Transverse colon (tissue), 4 donors: Measurements from ENCODE around the gene CHRNB1. TPM values are rescaled to one million over a fixed set of nuclear protein-coding genes. Genes with fewer than 3 reads are reported as not detected.
"Not testable (repeated sequence)": the region's sequence is repeated elsewhere in the genome, so short reads cannot be mapped to it uniquely, and the experiment has no call there.

Experiments used
- DNase-seq: peaks from one replicate; pipeline ENCODE4 v3.0.0-alpha.2; 2019
- H3K27ac ChIP-seq, 4 donors: fragments of 200-600 bp; sonication (generic); 2 replicates each; pipeline ENCODE4 v1.5.1; 2016 to 2018; ENCODE audit warnings: inconsistent platforms in 4 of 4
- H3K27me3 ChIP-seq: fragments of 200-600 bp; sonication (generic); 2 replicates; pipeline ENCODE4 v1.5.1; 2017; ENCODE audit warnings: inconsistent platforms
- H3K36me3 ChIP-seq, 4 donors: fragments of 200-600 bp; sonication (generic); 2 replicates each; pipeline ENCODE4 v1.5.1; 2017 to 2019; ENCODE audit warnings: inconsistent platforms in 4 of 4
- H3K4me1 ChIP-seq, 4 donors: fragments of 200-600 bp; sonication (generic); 2 replicates each; pipeline ENCODE4 v1.5.1; 2017 to 2020; ENCODE audit warnings: inconsistent platforms in 4 of 4
- H3K4me3 ChIP-seq, 4 donors: fragments of 200-600 bp; sonication (generic); 1 replicate in 1 of 4; 2 replicates in 3 of 4; pipeline versions ENCODE4 v1.5.1 to v1.6.1; 2017 to 2019; ENCODE audit warnings: inconsistent platforms in 4 of 4
- H3K9me3 ChIP-seq, 2 donors: fragments of 200-600 bp; sonication (generic); 2 replicates each; pipeline ENCODE4 v1.5.1; 2017 to 2019; ENCODE audit warnings: inconsistent platforms in 2 of 2
- CTCF ChIP-seq, 5 experiments: fragments of 200-600 bp in 3 of 5; fragments of 450-650 bp in 2 of 5; sonication (generic) in 3 of 5; IDR thresholded peaks; 1 replicate in 2 of 5; 2 replicates in 3 of 5; pipeline ENCODE4 v1.5.1; 2016 to 2017; ENCODE audit warnings: antibody characterized with exemption in 5 of 5, inconsistent platforms in 3 of 5, mild to moderate bottlenecking in 2 of 5, moderate library complexity in 1 of 5
- EP300 ChIP-seq: sonication (generic); formaldehyde crosslinking; IDR thresholded peaks from one replicate; pipeline ENCODE4 v1.6.1; 2017; ENCODE audit warnings: antibody characterized with exemption, low read depth
- POLR2A ChIP-seq: fragments of 450-650 bp; IDR thresholded peaks from one replicate; pipeline ENCODE4 v1.6.1; 2016; ENCODE audit warnings: antibody characterized with exemption, mild to moderate bottlenecking, moderate library complexity
- POLR2AphosphoS5 ChIP-seq, 3 donors: sonication (generic); formaldehyde crosslinking; IDR thresholded peaks; one replicate each; pipeline ENCODE4 v1.6.1; 2016; ENCODE audit warnings: antibody characterized with exemption in 3 of 3
- WGBS, 2 donors: methylation state at CpG; one replicate each; pipeline ENCODE4 v1.1.5; 2018; ENCODE audit warnings: low coverage in 1 of 2; 5-methylcytosine and 5-hydroxymethylcytosine counted together
- in situ Hi-C, 4 donors: fragments of 200-750 bp; cut with MboI; loops; one replicate each; pipeline versions ENCODE4 v1.15.0 to v1.15.1; 2017; ENCODE audit warnings: low sequenced_read_pairs in 3 of 4, low pct_ligation_motif_present in 1 of 4, low pct_unique_long_range_greater_than_20kb in 1 of 4
- intact Hi-C: fragments of 100-400 bp; cut with DNase I; formaldehyde crosslinking; loops from one replicate; pipeline ENCODE4 v1.15.1; 2023; ENCODE audit warnings: low total_unique reads
- total RNA-seq, 4 donors: library from RNA; depleted of rRNA; stranded (reverse); fragments of >200 nt; gene quantifications; one replicate each; pipeline ENCODE4 v1.1.0, GENCODE V29; 2016

The CHRNB1 gene
- total RNA-seq, 4 donors from 2014 or later = 5.8 to 10.3 (median 8.9) TPM; not detected in 1

GRCh38 chr17:7468804-7469389, 24.0 kb downstream of the CHRNB1 start:
- peaks cover 0 to 22% (median 9%) of the 10 kb centered on the region in 4 donors for H3K4me1 ChIP-seq
- WGBS, 2 donors = 83% methylated on average over 12 of the region's 12 CpGs; no CpG with 5 or more reads in 1 of the 2 donors
- H3K36me3 ChIP-seq = no peaks in the 10 kb centered on the region
- H3K9me3 ChIP-seq = no peaks in the 10 kb centered on the region
- TF ChIP-seq CTCF (IDR thresholded peaks at IDR 0.05) = no peak
- H3K4me3 ChIP-seq = no peak overlapping the region
- intact Hi-C loops = no loop called here
- in situ Hi-C loops = no loop called here
- DNase-seq = no peak
- no peak overlapping the region for H3K27ac ChIP-seq
- H3K27me3 ChIP-seq = no peaks in the 10 kb centered on the region

GRCh38 chr17:7469843-7470242, 25.0 kb downstream of the CHRNB1 start:
- H3K27ac ChIP-seq, H3K4me3 ChIP-seq, H3K27me3 ChIP-seq, in situ Hi-C loops, H3K9me3 ChIP-seq, intact Hi-C loops, H3K36me3 ChIP-seq, DNase-seq: not testable (repeated sequence)
- peaks cover 0 to 22% (median 9%) of the 10 kb centered on the region in 4 donors for H3K4me1 ChIP-seq
- 86 to 93% methylated on average over 10 to 12 of the region's 12 CpGs for WGBS, 2 donors

- H3K4me1 ChIP-seq = peaks cover 2 to 28% (median 11%) of the 10 kb centered on the region in 4 donors
- WGBS, 2 donors = 79% methylated on average over 8 of the region's 8 CpGs; no CpG with 5 or more reads in 1 of the 2 donors
- intact Hi-C loops = not testable (repeated sequence)
These were observed 25.7 kb downstream of the CHRNB1 start for GRCh38 chr17:7470457-7470973.

GRCh38 chr17:7471729-7472128, 26.9 kb downstream of the CHRNB1 start:
- H3K36me3 ChIP-seq = no peaks in the 10 kb centered on the region
- H3K9me3 ChIP-seq = no peaks in the 10 kb centered on the region
- 83 to 90% methylated on average over 2 of the region's 2 CpGs for WGBS, 2 donors
- H3K4me1 ChIP-seq = peaks cover 13 to 34% (median 20%) of the 10 kb centered on the region in 4 donors
- H3K4me3 ChIP-seq = no peak overlapping the region
- H3K27me3 ChIP-seq = no peaks in the 10 kb centered on the region
- intact Hi-C loops (no loop called here), in situ Hi-C loops (no loop called here)
- DNase-seq = no peak
- H3K27ac ChIP-seq = no peak overlapping the region
- no peak for TF ChIP-seq POLR2A
- no peak for TF ChIP-seq CTCF (IDR thresholded peaks at IDR 0.05)
- no peak for TF ChIP-seq EP300
- TF ChIP-seq POLR2AphosphoS5 (IDR thresholded peaks at IDR 0.05) = no peak

More at GRCh38 chr17:7470457-7470973, 25.7 kb downstream of the CHRNB1 start:
- H3K36me3 ChIP-seq, H3K27me3 ChIP-seq, H3K9me3 ChIP-seq, H3K27ac ChIP-seq, DNase-seq, in situ Hi-C loops, H3K4me3 ChIP-seq: not testable (repeated sequence)

- intact Hi-C loops, H3K27me3 ChIP-seq, H3K36me3 ChIP-seq, H3K4me3 ChIP-seq, DNase-seq, in situ Hi-C loops, H3K9me3 ChIP-seq: not testable (repeated sequence)
- WGBS, 2 donors = 90 to 100% methylated on average over 1 to 8 of the region's 8 CpGs
- Histone ChIP-seq H3K4me1 (peaks cover 13 to 38% (median 25%) of the 10 kb centered on the region in 4 donors), H3K27ac (peak overlapping the region in 3 of 4 donors; percentile 95 to 100 (median 99))
These were observed 29.9 kb downstream of the CHRNB1 start for GRCh38 chr17:7474767-7475166.
